ENCODE measurements around the gene SLC6A16. TPM values are rescaled to one million over a fixed set of nuclear protein-coding genes. Genes with fewer than 3 reads are reported as not detected.
"Not testable (repeated sequence)": the region's sequence is repeated elsewhere in the genome, so short reads cannot be mapped to it uniquely, and the experiment has no call there.

Gene SLC6A16
- 1 to 10 TPM in 1 of 4 donors, under 1 TPM in 2, not detected in 1; 0.55 to 7.5 (median 0.88) TPM for total RNA-seq

DNA sequence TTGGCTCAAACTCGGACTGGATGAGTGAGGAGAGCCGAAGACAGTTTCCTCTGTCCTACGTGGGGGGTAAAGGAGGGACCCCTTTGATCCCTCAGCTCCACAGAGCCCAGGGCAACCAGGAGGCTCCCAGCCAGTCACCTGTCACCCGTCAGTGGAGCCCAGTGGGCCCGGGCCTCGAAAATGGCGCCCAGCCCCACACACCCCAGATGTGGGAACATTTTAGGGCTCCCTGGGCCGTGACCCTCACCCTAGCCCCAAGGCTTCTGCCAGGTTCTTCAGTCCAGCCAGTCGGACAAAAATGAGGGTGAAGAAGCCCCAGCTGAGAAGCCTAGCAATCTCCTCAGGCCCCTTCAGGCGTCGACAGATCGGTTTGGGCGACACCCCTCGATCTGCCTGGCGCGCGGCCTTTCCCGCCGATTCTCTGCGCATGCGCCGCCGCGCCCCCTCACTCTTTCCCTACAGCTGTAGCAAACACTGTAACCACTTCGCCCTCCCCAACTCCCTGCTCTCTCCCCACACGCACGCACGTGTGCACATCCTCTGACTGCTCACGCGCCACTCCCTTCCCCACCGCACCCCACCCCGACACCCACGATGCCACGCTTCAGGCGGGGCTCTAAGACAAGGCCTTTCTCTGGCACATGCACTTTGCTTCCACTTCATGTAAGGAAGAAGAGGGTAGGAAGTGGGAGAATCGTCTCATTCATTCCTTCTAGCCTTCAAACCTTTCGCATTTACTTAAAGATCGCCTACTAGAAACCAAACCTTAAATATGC is at the start of gene SLC6A16:
SLC6A16 (minus strand) TSS at position 391 of the 776 bp plus-strand sequence. CDS start 13,844 bp downstream, outside the sequence.
- intact Hi-C loops (cut with DNase I; ENCODE audit: low total_unique reads) = no loop called here
- no peaks in the 10 kb centered on the region for H3K4me1 ChIP-seq
- TF ChIP-seq, protein P1, sequence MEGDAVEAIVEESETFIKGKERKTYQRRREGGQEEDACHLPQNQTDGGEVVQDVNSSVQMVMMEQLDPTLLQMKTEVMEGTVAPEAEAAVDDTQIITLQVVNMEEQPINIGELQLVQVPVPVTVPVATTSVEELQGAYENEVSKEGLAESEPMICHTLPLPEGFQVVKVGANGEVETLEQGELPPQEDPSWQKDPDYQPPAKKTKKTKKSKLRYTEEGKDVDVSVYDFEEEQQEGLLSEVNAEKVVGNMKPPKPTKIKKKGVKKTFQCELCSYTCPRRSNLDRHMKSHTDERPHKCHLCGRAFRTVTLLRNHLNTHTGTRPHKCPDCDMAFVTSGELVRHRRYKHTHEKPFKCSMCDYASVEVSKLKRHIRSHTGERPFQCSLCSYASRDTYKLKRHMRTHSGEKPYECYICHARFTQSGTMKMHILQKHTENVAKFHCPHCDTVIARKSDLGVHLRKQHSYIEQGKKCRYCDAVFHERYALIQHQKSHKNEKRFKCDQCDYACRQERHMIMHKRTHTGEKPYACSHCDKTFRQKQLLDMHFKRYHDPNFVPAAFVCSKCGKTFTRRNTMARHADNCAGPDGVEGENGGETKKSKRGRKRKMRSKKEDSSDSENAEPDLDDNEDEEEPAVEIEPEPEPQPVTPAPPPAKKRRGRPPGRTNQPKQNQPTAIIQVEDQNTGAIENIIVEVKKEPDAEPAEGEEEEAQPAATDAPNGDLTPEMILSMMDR (IDR thresholded peaks at IDR 0.05) = no peak
- no peak for TF ChIP-seq POLR2A (IDR thresholded peaks at IDR 0.05)

DNA sequence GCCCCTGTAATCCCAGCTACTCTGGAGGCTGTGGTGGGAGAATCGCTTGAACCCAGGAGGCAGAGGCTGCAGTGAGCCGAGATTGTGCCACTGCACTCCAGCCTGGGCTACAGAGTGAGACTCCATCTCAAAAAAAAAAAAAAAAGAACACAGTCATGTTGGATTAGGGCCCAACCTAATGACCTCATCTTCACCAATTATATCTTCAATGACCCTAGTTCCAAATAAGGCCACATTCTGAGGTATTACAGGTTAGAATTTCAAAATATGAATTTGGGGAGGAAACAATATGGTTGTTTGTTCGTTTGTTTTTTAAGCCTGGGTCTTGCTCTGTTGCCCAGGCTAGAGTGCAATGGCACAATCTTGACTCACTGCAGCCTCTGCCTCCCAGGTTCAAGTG is 48.2 kb upstream of the SLC6A16 start:
- H3K4me3 ChIP-seq; intact Hi-C loops (cut with DNase I; ENCODE audit: low total_unique reads); H3K27me3 ChIP-seq; H3K27ac ChIP-seq; H3K4me1 ChIP-seq; H3K36me3 ChIP-seq; DNase-seq: not testable (repeated sequence)
- peaks cover 0 to 12% of the 10 kb centered on the region in 2 donors for H3K9me3 ChIP-seq

More for the DNA sequence above, at the start of gene SLC6A16:
- no peaks in the 10 kb centered on the region for H3K27me3 ChIP-seq
- H3K27ac ChIP-seq = no peak within 1 kb of the TSS
- no peak within 1 kb of the TSS for H3K4me3 ChIP-seq
- no peaks in the 10 kb centered on the region for H3K36me3 ChIP-seq
- DNase-seq = no peak
- H3K9me3 ChIP-seq = peaks cover 0 to 11% of the 10 kb centered on the region in 2 donors

DNA sequence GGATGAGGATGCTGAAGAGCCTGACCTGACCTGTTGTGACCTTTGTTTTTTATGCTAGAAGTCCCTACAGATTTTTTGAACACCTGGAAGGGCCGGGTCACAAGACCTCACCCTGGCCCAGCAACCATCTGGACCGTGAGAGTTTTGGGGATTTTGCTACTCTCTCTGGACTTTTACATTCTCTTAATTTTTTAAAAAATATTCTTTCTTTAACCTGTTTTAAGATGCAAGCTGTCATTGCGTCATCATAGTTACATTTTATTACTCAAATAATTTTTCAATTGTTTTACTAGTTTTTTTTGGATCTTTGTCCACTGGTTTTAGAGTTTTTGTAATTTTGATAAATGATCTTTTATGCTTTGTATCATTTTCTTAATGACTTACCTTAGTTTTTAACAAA is 46.2 kb upstream of the SLC6A16 start:
- Histone ChIP-seq H3K9me3 (peaks cover 0 to 12% of the 10 kb centered on the region in 2 donors), H3K27me3 (no peaks in the 10 kb centered on the region), H3K27ac (no peak overlapping the region), H3K4me1 (no peaks in the 10 kb centered on the region), H3K4me3 (no peak overlapping the region), H3K36me3 (no peaks in the 10 kb centered on the region)
- no peak for DNase-seq
- TF ChIP-seq, protein P1 (IDR thresholded peaks at IDR 0.05) = no peak
- no peak for TF ChIP-seq POLR2A (IDR thresholded peaks at IDR 0.05)
- intact Hi-C loops (cut with DNase I; ENCODE audit: low total_unique reads) = no loop called here

DNA sequence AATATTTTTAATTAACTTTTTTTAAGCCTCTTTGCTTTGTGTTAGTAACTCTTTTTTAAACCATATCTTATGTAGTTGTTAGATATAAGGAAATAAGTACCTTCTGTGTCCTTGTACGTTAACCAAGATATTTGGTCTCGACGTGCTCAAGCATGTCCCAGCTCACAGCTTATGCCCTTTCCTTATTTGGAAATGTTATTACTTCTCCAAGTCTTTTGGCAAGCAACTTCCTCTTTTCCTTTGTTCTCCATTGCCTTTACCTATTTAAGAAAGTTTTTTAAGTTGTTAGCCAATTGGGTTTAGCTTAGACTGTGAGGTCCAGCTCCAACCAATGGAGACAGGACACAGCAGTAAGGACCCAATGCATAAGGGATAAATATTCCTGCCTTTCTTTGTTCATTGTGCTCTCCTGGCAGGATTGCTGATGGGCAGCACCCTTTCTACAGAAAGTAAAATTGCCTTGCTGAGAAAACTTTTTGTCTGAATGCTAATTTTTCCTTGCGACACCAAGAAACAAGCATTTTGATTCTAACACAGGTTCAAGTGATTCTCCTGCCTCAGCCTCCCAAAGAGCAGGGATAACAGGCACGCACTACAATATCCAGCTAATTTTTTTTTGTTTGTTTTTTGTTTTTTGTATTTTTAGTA is 43.8 kb upstream of the SLC6A16 start:
- no peaks in the 10 kb centered on the region for H3K4me1 ChIP-seq
- DNase-seq = no peak
- H3K9me3 ChIP-seq = peaks cover 0 to 12% of the 10 kb centered on the region in 2 donors
- no peaks in the 10 kb centered on the region for H3K27me3 ChIP-seq
- TF ChIP-seq POLR2A (IDR thresholded peaks at IDR 0.05) = no peak
- TF ChIP-seq, protein P1 (IDR thresholded peaks at IDR 0.05) = no peak
- H3K36me3 ChIP-seq = no peaks in the 10 kb centered on the region
- intact Hi-C loops (cut with DNase I; ENCODE audit: low total_unique reads) = no loop called here
- H3K4me3 ChIP-seq = no peak overlapping the region
- no peak overlapping the region for H3K27ac ChIP-seq

DNA sequence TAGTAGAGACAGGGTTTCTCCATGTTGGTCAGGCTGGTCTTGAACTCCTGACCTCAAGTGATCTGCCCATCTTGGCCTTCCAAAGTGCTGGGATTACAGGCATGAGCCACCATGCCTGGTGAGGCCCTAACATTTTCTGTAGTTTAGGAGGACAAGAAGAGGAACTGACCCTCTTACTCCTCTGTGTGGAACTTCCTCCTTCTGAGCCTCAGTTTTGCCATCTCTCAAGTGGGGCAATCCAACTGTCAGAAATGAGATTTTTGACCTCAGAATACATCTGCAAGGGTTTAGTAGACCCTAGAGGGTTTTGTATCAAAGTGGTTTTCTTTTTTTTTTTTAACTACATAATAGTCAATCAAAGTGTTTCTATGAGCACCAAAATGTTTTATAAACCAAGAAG is 41.1 kb upstream of the SLC6A16 start:
- Histone ChIP-seq H3K4me1 (no peaks in the 10 kb centered on the region), H3K4me3 (no peak overlapping the region), H3K27ac (no peak overlapping the region), H3K27me3 (no peaks in the 10 kb centered on the region), H3K9me3 (peaks cover 0 to 12% of the 10 kb centered on the region in 2 donors), H3K36me3 (no peaks in the 10 kb centered on the region)
- TF ChIP-seq, protein P1 (IDR thresholded peaks at IDR 0.05) = no peak
- TF ChIP-seq POLR2A (IDR thresholded peaks at IDR 0.05) = no peak
- intact Hi-C loops (cut with DNase I; ENCODE audit: low total_unique reads) = no loop called here
- DNase-seq = no peak
